HCT116 (cell line): ENCODE data around the gene PYGB. TPM values are rescaled to one million over a fixed set of nuclear protein-coding genes. Genes with fewer than 3 reads are reported as not detected.

Source experiments
- ATAC-seq: fragments of 200-7000 bp; cut with Tn5 transposase; 2 replicates; pipeline ENCODE4 v1.9.1; 2020; ENCODE audit warnings: mild to moderate bottlenecking, moderate library complexity
- BruUV-seq: library from RNA; stranded (reverse); fragments of 400-500 nt; replicated peaks from 2 replicates; lab custom pipeline; 2021; lab: Mats Ljungman, UMichigan
- CTCF ChIA-PET: fragments of 300-600 bp; sonication (Branson Sonifier 250); formaldehyde crosslinking; loops from one replicate; lab custom pipeline; 2021; ENCODE audit warnings: antibody characterized with exemption; lab: Charles Lee
- POLR2A ChIA-PET: fragments of 300-600, 350-600 bp; sonication (Branson Sonifier 250); formaldehyde crosslinking; loops from one replicate; lab custom pipeline; 2021; ENCODE audit warnings: antibody characterized with exemption; lab: Charles Lee
- RAD21 ChIA-PET, 2 experiments: fragments of 300-600 bp; sonication (Branson Sonifier 250); formaldehyde crosslinking; loops; one replicate each; lab custom pipeline; 2023; ENCODE audit warnings: low total read pairs in 2 of 2; ENCODE audit not compliant: uncharacterized antibody in 2 of 2, unreplicated experiment in 2 of 2, low non-redundant PET in 1 of 2; lab: Charles Lee
- DNase-seq: peaks from one replicate; pipeline ENCODE4 v3.0.0-alpha.2; 2010; ENCODE audit warnings: low read depth, low spot score
- H2AFZ ChIP-seq: fragments of 200-600 bp; shearing (Covaris generic), sonication (generic); 2 replicates; pipeline ENCODE4 v1.6.1; 2017; ENCODE audit warnings: low read depth, mixed run types, mixed read lengths, antibody characterized with exemption, low read length; ENCODE audit not compliant: poor library complexity, severe bottlenecking
- H3K27ac ChIP-seq: 2 replicates; pipeline ENCODE4 v1.5.1; 2012; ENCODE audit warnings: low read depth, low read length
- H3K27me3 ChIP-seq: fragments of 200-600 bp; sonication (generic); 2 replicates; pipeline ENCODE4 v1.6.1; 2016; ENCODE audit warnings: mixed run types, low read length, mixed read lengths; ENCODE audit not compliant: insufficient read depth
- H3K36me3 ChIP-seq, 2 experiments: fragments of 200-500 bp in 1 of 2; fragments of 200-600 bp in 1 of 2; sonication (Bioruptor generic) in 1 of 2; sonication (generic) in 1 of 2; 2 replicates each; pipeline versions ENCODE4 v1.5.1 to v1.6.1; 2014 to 2016; ENCODE audit warnings: low read length in 2 of 2, inconsistent platforms in 1 of 2, mixed read lengths in 1 of 2, mixed run types in 1 of 2; ENCODE audit not compliant: insufficient read depth in 2 of 2, control insufficient read depth in 1 of 2
- H3K4me1 ChIP-seq, 2 experiments: fragments of 200-600 bp in 1 of 2; sonication (generic) in 1 of 2; 2 replicates each; pipeline versions ENCODE4 v1.5.1 to v1.6.1; 2012 to 2017; ENCODE audit warnings: low read length in 2 of 2, inconsistent platforms in 1 of 2, mild to moderate bottlenecking in 1 of 2, mixed read lengths in 1 of 2, mixed run types in 1 of 2, moderate library complexity in 1 of 2; ENCODE audit not compliant: insufficient read depth in 2 of 2, control insufficient read depth in 1 of 2
- H3K4me2 ChIP-seq: fragments of 200-600 bp; sonication (generic); 2 replicates; pipeline ENCODE4 v1.6.1; 2017; ENCODE audit warnings: mixed run types, low read length, mixed read lengths
- H3K4me3 ChIP-seq, 2 experiments: fragments of 200-600 bp in 1 of 2; sonication (generic) in 1 of 2; replicated peaks in 1 of 2; 2 replicates each; pipeline ENCODE4 v1.5.1; 2011 to 2016; ENCODE audit warnings: low read length in 2 of 2, control low read depth in 1 of 2, low read depth in 1 of 2, mild to moderate bottlenecking in 1 of 2, mixed read lengths in 1 of 2, mixed run types in 1 of 2
- H3K79me2 ChIP-seq: fragments of 200-600 bp; sonication (generic); 2 replicates; pipeline ENCODE4 v1.6.1; 2017; ENCODE audit warnings: mild to moderate bottlenecking, mixed run types, low read length, moderate library complexity, mixed read lengths; ENCODE audit not compliant: insufficient read depth
- H3K9ac ChIP-seq: fragments of 200-600 bp; sonication (generic); 2 replicates; pipeline ENCODE4 v1.6.1; 2016; ENCODE audit warnings: low read length, mixed read lengths
- H3K9me2 ChIP-seq: fragments of 200-600 bp; sonication (generic), shearing (Covaris generic); 2 replicates; pipeline ENCODE4 v1.6.1; 2017; ENCODE audit warnings: mixed run types, mild to moderate bottlenecking, moderate library complexity; ENCODE audit not compliant: insufficient read depth
- H3K9me3 ChIP-seq, 2 experiments: fragments of 200-500 bp in 1 of 2; fragments of 200-600 bp in 1 of 2; sonication (Bioruptor generic) in 1 of 2; sonication (generic) in 1 of 2; 2 replicates each; pipeline ENCODE4 v1.6.1; 2014 to 2017; ENCODE audit warnings: low read length in 2 of 2, mixed read lengths in 2 of 2, inconsistent platforms in 1 of 2, low read depth in 1 of 2, mild to moderate bottlenecking in 1 of 2, mixed run types in 1 of 2, moderate library complexity in 1 of 2; ENCODE audit not compliant: control insufficient read depth in 1 of 2, insufficient read depth in 1 of 2
- H4K20me1 ChIP-seq: fragments of 200-600 bp; sonication (generic), shearing (Covaris generic); 2 replicates; pipeline ENCODE4 v1.6.1; 2017; ENCODE audit warnings: mixed run types, mild to moderate bottlenecking, moderate library complexity; ENCODE audit not compliant: insufficient read depth
- CEBPB ChIP-seq: IDR thresholded peaks from 2 replicates; pipeline ENCODE4 v1.6.1; 2012; ENCODE audit warnings: low read depth
- EZH2 ChIP-seq: fragments of 200-600 bp; sonication (generic); IDR thresholded peaks from 2 replicates; pipeline ENCODE4 v1.6.1; 2017; ENCODE audit warnings: antibody characterized with exemption, mixed run types
- FOSL1 ChIP-seq: IDR thresholded peaks from 2 replicates; pipeline ENCODE4 v1.6.1; 2012; ENCODE audit warnings: low read depth
- POLR2A ChIP-seq: IDR thresholded peaks from 2 replicates; pipeline ENCODE4 v1.7.0; 2011; ENCODE audit warnings: borderline replicate concordance; ENCODE audit not compliant: insufficient read depth, insufficient read length; ENCODE audit errors: extremely low read depth
- POLR2AphosphoS5 ChIP-seq: IDR thresholded peaks from 2 replicates; pipeline ENCODE4 v1.6.1; 2011; ENCODE audit warnings: mild to moderate bottlenecking, low read depth, low read length, moderate library complexity
- RAD21 ChIP-seq: IDR thresholded peaks from 2 replicates; pipeline ENCODE4 v1.6.1; 2012; ENCODE audit warnings: low read depth, mild to moderate bottlenecking
- SP1 ChIP-seq: IDR thresholded peaks from 2 replicates; pipeline ENCODE4 v1.6.1; 2012; ENCODE audit warnings: low read depth
- SRF ChIP-seq: IDR thresholded peaks from 2 replicates; pipeline ENCODE4 v1.6.1; 2012; ENCODE audit warnings: low read depth
- YY1 ChIP-seq: IDR thresholded peaks from 2 replicates; pipeline ENCODE4 v1.6.1; 2011; ENCODE audit warnings: low read length, low read depth, moderate library complexity, mild to moderate bottlenecking; ENCODE audit not compliant: insufficient replicate concordance; ENCODE audit errors: extremely low read depth
- intact Hi-C: fragments of 100-400 bp; cut with micrococcal nuclease; formaldehyde crosslinking; loops from 2 replicates; pipeline ENCODE4 v1.10.0; 2022
- total RNA-seq: library from RNA; stranded (reverse); gene quantifications from one replicate; pipeline ENCODE4 v1.2.1, GENCODE V29; 2021; ENCODE audit not compliant: unreplicated experiment
- TF ChIP-seq, protein P1 (sequence below): IDR thresholded peaks from 2 replicates; pipeline ENCODE4 v1.6.1; 2012; ENCODE audit warnings: low read depth
- TF ChIP-seq, protein P2 (sequence below): IDR thresholded peaks from 2 replicates; pipeline ENCODE4 v1.6.1; 2011; ENCODE audit warnings: mild to moderate bottlenecking, low read length, moderate library complexity; ENCODE audit not compliant: insufficient replicate concordance; ENCODE audit errors: extremely low read depth
- TF ChIP-seq, protein P3 (sequence below): IDR thresholded peaks from 2 replicates; pipeline ENCODE4 v1.6.1; 2012

PYGB gene
- total RNA-seq, 1 experiment from 2014 or later, result 87.8 TPM

DNA sequence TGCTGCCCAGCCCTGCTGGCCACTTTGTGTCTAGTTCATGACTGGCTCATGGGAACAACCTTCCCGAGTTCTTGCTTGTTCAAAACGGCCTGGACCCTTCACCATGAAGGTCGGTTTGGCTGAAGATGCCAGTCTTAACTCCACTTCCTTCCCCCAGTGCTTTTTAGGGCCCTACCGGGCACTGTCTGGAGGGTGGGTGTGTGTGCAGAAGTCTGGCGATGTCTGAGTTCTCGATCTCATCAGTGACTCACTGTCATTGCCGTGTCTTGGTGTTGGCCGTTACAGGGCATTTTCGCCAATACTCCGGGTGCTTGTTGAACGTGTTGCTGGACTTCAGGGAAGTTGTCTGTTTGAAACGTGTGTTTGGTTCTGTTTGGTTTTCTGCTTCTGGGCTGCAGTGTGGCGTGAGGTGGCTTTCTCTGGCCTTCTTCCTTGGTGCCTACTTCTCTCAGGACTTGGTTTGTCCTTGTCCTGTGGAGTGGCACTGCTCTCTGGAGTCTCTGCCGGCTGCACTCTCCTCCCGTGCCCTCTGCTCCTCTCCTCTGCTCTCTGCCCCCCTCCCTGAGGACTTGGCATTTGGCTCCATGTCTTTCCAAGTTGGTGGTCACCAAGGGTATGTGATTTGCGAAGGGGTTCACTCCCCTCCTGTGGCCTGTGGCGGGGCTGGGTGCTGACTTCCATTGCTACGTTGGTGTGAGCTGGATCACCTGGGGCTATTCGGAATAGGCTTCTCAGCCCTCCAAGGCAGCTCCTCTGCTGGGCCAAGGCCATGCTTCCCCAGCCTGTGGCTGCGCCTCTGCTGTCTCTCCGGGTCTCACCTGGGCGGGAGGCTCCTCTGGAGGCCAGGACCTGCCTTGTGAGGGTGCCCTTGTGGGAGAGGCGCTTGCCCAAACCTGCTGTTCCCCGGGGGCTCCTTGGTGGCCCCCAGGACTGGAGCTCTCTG lies 38.2 kb downstream of the PYGB start:
- H3K79me2 ChIP-seq, result no peaks in the 10 kb centered on the region
- ATAC-seq (no peak), DNase-seq (no peak)
- POLR2A ChIA-PET, result no interaction called here
- no peak overlapping the region for H3K4me2 ChIP-seq
- no peak overlapping the region for H3K27ac ChIP-seq
- CTCF ChIA-PET, result no interaction called here
- no peaks in the 10 kb centered on the region for H3K4me1 ChIP-seq
- no peak for TF ChIP-seq SP1
- TF ChIP-seq SRF, result no peak
- H2AFZ ChIP-seq, result no peak overlapping the region
- H3K27me3 ChIP-seq, result no peaks in the 10 kb centered on the region
- intact Hi-C loops, result no loop called here
- H3K9ac ChIP-seq, result no peak overlapping the region
- H3K4me3 ChIP-seq, result no peak overlapping the region
- H3K36me3 ChIP-seq, result peaks cover 10% of the 10 kb centered on the region in 2 experiments; a peak in 3 of 4 replicates
- no peaks in the 10 kb centered on the region for H4K20me1 ChIP-seq
- H3K9me2 ChIP-seq, result no peaks in the 10 kb centered on the region
- no TSS peak for BruUV-seq
- H3K9me3 ChIP-seq, result no peaks in the 10 kb centered on the region
- RAD21 ChIA-PET, result no interaction called here

DNA sequence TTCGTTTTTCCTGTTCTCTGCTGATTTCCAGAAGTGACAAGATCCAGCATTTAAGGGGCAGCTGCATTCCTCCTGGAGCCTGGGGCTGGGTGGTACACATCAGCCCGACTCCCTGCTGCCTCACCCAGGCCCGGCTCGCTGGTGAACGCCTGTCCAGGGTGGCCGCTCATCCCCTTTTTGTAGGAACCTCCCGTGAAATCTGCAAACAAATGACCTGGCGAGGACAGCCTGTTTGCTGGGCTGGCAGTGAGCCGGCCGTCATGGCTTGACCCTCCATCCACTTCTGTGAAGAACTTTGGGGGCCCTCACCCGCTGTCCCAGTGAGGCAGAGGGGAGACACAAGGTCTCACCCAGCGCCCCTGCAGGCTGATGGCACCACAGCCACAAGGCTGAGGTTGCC lies 39.0 kb downstream of the PYGB start:
- Histone ChIP-seq H3K27ac (no peak overlapping the region), H3K36me3 (peaks cover 10% of the 10 kb centered on the region in 2 experiments; a peak in 3 of 4 replicates), H3K4me3 (no peak overlapping the region), H3K79me2 (no peaks in the 10 kb centered on the region), H2AFZ (no peak overlapping the region), H3K9ac (no peak overlapping the region), H3K27me3 (no peaks in the 10 kb centered on the region), H3K9me3 (no peaks in the 10 kb centered on the region), H3K9me2 (no peaks in the 10 kb centered on the region), H3K4me2 (no peak overlapping the region), H3K4me1 (no peaks in the 10 kb centered on the region), H4K20me1 (no peaks in the 10 kb centered on the region)
- CTCF ChIA-PET, result no interaction called here
- RAD21 ChIA-PET, result no interaction called here
- no TSS peak for BruUV-seq
- no peak for DNase-seq
- ATAC-seq, result no peak
- intact Hi-C loops, result no loop called here
- POLR2A ChIA-PET, result no interaction called here
- TF ChIP-seq, protein P1, sequence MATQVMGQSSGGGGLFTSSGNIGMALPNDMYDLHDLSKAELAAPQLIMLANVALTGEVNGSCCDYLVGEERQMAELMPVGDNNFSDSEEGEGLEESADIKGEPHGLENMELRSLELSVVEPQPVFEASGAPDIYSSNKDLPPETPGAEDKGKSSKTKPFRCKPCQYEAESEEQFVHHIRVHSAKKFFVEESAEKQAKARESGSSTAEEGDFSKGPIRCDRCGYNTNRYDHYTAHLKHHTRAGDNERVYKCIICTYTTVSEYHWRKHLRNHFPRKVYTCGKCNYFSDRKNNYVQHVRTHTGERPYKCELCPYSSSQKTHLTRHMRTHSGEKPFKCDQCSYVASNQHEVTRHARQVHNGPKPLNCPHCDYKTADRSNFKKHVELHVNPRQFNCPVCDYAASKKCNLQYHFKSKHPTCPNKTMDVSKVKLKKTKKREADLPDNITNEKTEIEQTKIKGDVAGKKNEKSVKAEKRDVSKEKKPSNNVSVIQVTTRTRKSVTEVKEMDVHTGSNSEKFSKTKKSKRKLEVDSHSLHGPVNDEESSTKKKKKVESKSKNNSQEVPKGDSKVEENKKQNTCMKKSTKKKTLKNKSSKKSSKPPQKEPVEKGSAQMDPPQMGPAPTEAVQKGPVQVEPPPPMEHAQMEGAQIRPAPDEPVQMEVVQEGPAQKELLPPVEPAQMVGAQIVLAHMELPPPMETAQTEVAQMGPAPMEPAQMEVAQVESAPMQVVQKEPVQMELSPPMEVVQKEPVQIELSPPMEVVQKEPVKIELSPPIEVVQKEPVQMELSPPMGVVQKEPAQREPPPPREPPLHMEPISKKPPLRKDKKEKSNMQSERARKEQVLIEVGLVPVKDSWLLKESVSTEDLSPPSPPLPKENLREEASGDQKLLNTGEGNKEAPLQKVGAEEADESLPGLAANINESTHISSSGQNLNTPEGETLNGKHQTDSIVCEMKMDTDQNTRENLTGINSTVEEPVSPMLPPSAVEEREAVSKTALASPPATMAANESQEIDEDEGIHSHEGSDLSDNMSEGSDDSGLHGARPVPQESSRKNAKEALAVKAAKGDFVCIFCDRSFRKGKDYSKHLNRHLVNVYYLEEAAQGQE, result no peak
- TF ChIP-seq POLR2AphosphoS5 (no peak), EZH2 (no peak), POLR2A (no peak), YY1 (no peak), RAD21 (no peak), CEBPB (no peak), FOSL1 (no peak)
- TF ChIP-seq, protein P2, sequence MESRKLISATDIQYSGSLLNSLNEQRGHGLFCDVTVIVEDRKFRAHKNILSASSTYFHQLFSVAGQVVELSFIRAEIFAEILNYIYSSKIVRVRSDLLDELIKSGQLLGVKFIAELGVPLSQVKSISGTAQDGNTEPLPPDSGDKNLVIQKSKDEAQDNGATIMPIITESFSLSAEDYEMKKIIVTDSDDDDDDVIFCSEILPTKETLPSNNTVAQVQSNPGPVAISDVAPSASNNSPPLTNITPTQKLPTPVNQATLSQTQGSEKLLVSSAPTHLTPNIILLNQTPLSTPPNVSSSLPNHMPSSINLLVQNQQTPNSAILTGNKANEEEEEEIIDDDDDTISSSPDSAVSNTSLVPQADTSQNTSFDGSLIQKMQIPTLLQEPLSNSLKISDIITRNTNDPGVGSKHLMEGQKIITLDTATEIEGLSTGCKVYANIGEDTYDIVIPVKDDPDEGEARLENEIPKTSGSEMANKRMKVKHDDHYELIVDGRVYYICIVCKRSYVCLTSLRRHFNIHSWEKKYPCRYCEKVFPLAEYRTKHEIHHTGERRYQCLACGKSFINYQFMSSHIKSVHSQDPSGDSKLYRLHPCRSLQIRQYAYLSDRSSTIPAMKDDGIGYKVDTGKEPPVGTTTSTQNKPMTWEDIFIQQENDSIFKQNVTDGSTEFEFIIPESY, result no peak
- TF ChIP-seq, protein P3, sequence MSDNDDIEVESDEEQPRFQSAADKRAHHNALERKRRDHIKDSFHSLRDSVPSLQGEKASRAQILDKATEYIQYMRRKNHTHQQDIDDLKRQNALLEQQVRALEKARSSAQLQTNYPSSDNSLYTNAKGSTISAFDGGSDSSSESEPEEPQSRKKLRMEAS, result no peak
